GM12865 (cell line): ENCODE results near the gene PSMD8.
"Not testable (repeated sequence)": the region's sequence is repeated elsewhere in the genome, so short reads cannot be mapped to it uniquely, and the experiment has no call there.

Source experiments
- DNase-seq: peaks from one replicate; pipeline ENCODE4 v3.0.0; 2010; ENCODE audit warnings: low read depth
- H3K4me3 ChIP-seq: 2 replicates; pipeline ENCODE4 v1.5.1; 2011; ENCODE audit warnings: mild to moderate bottlenecking, low read depth, low read length, control low read depth
- TF ChIP-seq, protein P1 (sequence below): IDR thresholded peaks from 2 replicates; pipeline ENCODE4 v1.5.1; 2011; ENCODE audit warnings: low read length, control low read depth, low read depth, inconsistent platforms; ENCODE audit not compliant: insufficient read depth; ENCODE audit errors: missing control alignments

PSMD8 gene

DNA sequence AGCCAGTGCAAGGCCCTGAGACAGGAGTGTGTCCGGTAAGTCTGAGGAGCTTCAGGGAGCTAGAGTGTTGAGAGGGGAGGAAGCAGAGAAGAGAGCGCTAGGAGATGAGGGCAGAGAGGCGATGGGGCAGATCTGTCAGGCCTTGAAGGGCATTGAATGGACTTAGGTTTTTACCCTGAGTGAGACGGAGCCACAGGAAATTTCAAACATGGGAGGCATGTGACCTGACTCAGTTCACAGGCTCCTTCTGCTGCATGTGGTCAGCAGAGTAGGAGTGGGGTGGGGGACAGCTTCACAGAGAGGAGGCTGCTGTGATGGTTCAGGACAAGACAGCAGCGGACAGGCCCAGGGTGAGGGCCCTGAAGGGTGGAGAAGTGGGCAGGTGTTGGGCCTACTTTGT, 26.0 kb downstream of the PSMD8 start:
- H3K4me3 ChIP-seq, result no peak overlapping the region
- no peak for DNase-seq
- TF ChIP-seq, protein P1, sequence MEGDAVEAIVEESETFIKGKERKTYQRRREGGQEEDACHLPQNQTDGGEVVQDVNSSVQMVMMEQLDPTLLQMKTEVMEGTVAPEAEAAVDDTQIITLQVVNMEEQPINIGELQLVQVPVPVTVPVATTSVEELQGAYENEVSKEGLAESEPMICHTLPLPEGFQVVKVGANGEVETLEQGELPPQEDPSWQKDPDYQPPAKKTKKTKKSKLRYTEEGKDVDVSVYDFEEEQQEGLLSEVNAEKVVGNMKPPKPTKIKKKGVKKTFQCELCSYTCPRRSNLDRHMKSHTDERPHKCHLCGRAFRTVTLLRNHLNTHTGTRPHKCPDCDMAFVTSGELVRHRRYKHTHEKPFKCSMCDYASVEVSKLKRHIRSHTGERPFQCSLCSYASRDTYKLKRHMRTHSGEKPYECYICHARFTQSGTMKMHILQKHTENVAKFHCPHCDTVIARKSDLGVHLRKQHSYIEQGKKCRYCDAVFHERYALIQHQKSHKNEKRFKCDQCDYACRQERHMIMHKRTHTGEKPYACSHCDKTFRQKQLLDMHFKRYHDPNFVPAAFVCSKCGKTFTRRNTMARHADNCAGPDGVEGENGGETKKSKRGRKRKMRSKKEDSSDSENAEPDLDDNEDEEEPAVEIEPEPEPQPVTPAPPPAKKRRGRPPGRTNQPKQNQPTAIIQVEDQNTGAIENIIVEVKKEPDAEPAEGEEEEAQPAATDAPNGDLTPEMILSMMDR, result no peak

DNA sequence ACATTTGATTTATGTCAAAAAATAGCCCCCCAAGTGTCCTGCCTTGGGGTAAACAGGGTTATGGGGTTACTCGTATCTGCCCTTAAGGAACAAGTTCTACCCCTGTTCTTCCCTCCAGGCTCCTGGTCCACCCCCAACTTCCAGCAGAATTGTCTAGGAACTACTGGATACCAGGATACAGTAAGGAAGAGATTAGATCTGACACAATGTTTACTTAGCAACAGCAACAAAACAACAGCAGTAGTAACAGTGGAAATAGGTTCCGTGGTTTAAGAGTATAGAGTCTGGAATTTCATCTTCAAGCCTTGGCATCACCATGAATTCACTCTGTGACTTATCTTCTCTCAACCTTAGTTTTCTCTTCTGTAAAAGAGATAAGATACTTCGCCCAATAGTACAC, 26.8 kb downstream of the PSMD8 start:
- H3K4me3 ChIP-seq, result no peak overlapping the region
- DNase-seq, result no peak
- TF ChIP-seq, protein P1, result no peak

DNA sequence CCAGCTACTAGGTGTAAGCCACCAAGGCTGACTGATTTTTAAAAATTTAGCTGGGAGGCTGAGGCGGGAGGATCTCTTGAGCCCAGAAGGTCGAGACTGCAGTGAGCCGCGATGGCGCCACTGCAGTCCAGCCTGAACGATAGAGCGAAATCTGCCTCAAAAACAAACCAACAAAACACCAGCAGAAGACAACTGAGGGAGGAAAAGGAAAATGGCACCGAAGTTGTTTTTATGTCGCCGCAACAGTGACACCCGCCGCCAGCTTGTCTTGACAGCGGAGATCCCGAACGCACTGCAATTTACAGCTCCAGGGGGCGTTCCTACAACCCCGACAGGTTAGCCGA, 28.2 kb downstream of the PSMD8 start:
- TF ChIP-seq, protein P1, result no peak
- DNase-seq, result no peak
- H3K4me3 ChIP-seq, result peak overlapping the region; percentile 58

DNA sequence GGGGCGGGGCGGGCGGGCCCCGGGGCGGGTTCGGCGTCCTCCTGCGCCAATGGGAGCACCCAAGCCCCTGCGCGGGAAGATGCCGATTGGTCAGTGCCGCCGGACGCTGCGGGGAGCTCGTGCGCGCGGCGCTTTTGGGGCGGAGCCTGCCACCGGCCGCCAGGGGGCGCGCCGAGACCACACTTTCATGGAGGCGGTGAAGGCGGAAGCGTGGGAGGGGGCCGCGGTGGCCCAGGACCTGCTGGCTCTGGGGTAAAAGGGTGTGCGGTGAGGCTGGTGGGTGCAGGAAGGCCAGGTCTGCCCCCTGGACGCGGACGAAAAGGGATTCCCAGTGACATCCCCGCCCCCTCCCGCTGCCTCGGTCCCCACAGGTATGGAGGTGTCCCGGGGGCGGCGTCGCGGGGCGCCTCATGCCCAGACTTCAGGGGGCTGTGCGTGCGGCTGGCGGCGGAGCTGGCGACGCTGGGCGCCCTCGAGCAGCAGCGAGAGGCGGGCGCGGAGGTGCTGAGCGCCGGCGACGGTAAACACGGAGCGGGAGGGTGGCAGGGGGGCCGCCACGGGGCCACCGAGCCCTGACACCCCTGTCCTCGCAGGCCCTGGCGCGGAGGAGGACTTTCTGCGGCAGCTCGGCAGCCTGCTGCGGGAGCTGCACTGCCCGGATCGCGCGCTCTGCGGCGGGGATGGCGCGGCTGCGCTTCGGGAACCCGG, 28.8 kb downstream of the PSMD8 start, which contains the start of gene FAM98C:
Gene FAM98C (plus strand): TSS at position 127 of the 708 bp plus-strand sequence. CDS start 61 bp downstream, at position 188.
- H3K4me3 ChIP-seq, result peak within 1 kb of the TSS; percentile 95
- TF ChIP-seq, protein P1, result peak; percentile 89
- DNase-seq, result peak; percentile 99

DNA sequence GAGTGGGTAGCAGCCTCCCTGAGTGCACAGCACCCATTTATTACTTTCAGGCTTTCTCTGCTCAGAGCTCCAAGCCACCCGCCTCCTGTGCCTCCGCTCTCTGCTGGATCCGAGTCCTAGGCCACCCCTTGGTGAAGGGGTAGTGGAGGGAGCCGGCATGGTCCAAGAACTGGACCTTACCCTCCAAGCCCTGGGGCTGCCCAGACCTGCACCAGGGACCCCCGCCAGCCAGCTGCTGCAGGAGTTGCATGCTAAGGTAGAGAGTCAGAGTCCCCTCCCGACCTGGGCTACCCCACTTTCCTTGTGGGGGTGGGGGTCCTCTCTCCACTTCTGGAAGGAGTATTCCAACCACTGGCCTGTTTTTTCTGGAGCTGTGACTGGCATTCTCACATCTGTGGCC, 30.5 kb downstream of the PSMD8 start:
- DNase-seq, result no peak
- TF ChIP-seq, protein P1, result no peak
- no peak overlapping the region for H3K4me3 ChIP-seq

DNA sequence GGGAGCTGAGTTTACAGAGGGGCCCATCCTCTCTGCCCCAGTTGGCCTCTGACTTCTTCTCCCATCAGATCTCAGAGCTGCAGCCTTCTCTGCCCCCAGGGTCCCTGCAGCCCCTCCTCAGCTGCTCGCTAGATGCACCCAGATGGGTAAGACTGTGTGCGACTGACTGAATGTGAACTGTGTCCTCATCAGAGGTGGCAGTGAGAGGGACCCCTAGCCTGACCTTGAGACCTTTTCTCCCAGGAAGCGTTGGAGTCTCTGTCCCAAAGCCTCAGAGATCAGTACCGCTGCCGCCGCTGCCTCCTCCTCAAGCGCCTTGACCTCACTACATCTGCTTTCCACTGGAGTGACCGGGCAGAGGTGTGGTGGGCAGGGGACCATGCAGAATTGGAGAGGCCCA, 30.9 kb downstream of the PSMD8 start:
- no peak for DNase-seq
- TF ChIP-seq, protein P1, result no peak
- no peak overlapping the region for H3K4me3 ChIP-seq

DNA sequence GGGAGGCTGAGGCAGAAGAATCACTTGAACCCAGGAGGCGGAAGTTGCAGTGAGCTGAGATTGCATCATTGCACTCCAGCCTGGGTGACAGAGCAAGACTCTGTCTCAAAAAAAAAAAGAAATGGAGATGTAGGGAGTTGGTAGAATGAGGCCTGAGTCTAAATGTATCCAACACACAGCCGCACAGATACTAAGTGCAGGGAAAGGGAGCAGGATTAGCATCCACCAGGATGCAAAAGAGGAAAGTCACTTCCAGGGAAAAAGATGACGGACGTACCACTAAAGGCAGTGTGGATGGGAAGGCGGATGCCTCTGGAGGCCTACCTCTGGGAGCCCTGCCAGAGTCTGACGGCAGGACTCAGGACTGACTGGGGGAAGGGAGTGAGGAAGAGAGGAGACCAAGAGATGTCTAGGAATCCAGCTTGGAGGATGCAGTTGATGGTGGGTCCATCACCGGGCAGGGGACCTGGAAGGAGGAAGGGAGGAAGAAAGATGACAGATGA, 35.3 kb downstream of the PSMD8 start:
- TF ChIP-seq, protein P1, result no peak
- no peak overlapping the region for H3K4me3 ChIP-seq
- DNase-seq, result no peak

DNA sequence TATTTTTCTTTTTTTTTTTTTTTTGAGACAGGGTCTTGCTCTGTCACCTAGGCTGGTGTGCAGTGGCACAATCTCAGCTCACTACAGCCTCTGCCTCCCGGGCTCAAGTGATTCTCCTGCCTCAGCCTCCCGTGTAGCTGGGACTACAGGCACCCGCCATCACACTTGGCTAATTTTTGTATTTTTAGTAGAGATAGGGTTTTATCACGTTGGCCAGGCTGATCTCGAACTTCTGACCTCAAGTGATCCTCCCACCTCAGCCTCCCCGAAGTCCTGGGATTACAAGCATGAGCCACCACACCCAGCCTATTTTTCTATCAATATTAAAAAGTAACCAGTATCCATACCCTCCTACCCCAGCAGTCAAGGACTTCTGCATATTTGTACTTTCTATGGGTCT, 36.0 kb downstream of the PSMD8 start:
- H3K4me3 ChIP-seq, DNase-seq: not testable (repeated sequence)
